GM12873 (cell line): ENCODE measurements around the gene CCNY.

Source experiments
- CTCF ChIP-seq: IDR thresholded peaks from 2 replicates; pipeline ENCODE4 v1.5.1; 2012; ENCODE audit warnings: low read depth, mild to moderate bottlenecking, moderate library complexity, low read length, control low read depth; ENCODE audit not compliant: insufficient read depth; ENCODE audit errors: missing control alignments

Gene CCNY

DNA sequence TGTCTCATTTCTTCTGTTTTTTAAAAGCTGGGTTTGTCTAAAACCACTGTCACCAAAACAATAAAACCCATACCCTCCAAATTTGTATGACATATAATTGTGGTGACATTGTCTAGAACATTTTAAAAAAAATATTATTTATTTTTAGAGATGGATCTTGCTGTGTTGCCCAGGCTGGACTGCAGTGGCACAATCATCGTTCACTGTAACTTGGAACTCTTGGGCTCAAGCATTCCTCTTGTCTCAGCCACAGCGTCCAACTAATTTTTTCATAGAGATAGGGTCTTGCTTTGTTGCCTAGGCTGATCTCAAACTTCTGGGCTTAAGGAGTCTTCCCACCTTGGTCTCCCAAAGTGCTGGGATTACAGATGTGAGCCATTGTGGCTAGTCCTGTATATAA is 116.5 kb downstream of the CCNY start:
- TF ChIP-seq CTCF, result no peak

DNA sequence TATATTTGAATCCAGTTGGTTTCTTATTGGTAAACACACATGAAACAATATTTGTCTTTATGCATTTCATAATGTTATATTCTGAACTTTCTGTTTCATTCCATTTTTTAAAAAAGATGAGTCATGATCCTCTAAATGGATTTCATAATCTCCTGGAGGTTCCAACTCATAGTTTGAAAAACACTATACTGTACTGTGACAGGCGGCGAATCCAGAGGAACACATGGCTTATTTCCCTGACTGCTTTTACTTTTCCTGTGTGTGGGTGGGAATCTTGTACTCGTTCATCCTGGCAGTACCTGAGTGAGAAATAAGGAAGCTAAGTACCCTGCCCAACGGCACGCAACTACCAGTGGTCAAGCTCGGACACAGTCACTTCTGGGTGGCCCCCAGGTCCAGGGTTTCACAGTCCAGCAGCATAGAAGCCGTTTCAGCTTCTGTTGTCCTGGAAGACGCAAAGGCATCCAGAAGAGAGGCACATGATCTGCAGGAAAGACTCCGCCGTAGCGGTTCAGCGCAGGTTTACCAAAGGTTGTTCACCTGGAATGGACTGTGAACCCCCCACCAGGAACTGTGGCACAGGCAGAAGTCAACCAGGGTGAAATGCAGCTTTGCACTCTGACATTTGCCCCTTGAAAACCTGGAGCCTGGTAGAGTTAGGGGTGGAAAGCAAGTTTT is 117.7 kb downstream of the CCNY start:
- TF ChIP-seq CTCF, result no peak

- no peak for TF ChIP-seq CTCF
Measured at GRCh38 chr10:35456153-35456720, 119.9 kb downstream of the CCNY start.

DNA sequence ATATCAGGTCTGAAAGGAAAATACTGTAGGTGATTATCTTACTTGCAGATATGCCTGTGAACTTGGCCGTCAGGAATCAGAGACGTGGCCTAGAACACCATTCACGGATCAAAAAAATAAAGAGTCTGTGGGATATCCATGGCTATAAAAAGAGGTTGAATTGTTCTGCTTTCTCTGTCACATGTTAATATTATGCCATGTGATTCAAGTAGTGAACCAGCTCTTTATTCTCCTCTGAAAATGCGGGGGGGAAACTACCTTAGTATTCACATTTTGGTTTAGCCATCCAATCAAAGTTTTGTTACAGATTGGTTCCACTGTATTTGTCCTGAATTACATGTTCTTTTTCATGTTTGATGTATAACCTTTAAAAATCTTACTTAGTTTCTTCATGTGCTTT is 120.5 kb downstream of the CCNY start:
- TF ChIP-seq CTCF, result no peak

DNA sequence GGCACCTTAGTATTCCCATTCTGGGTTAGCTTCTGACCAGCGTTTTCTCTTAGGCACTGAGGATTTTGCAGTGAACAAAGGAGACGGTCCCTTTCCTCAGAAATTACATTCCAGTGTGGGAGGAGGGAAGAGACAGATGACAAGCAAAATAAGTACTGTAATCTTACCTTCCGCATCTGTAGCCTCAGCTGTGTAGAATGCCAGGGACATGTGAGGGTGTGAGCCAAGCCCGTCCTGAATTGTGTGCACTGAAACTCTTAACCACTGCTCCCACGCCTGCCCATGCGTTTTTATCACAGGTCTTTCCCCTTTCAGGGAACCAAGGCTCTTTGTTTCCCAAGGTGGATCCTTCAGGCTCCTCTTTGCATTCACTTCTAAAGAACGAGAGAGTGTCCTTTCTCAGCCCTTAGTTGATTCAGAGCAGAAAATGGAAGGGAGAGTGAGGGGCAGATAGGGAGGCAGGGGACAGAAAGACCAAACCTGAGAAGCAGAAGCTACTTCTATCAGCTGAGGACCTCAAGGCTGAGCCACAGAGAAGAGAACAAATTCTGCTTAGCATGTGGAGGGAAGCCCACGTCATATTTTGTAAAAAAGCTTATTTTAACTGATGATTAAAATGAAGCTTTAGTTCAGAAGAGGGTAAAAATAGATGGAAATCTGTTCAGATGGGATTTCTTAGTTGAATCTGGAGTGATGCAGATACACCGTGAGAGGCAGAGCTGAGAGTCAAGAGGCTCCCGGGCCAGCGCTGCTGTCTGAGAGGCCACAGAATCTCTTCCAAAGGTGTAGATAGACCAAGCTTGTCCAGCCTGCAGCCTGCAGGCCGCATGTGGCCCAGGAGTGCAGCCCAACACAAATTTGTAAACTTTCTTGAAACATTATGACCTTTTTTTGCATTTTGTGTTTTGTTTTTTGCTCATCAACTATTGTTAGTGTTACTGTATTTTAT is 122.5 kb downstream of the CCNY start:
- TF ChIP-seq CTCF, result no peak

DNA sequence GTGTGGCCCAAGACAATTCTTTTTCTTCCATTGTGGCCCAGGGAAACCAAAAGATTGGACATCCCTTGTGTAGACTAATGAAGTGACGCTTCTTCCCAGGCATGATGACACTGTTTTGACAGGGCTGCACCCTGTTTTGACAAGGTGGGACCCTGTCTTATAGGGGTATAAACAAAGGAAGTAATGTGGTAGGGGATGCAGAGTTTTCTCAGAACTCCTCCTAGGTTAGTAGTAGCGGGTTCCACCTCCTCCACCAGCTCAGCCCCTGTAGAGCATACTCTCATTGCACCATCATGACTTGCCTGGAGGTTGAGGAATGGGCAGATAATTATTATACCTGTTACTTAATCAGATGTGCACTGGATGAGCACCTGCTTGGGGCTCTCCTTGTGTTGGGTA is 123.1 kb downstream of the CCNY start:
- TF ChIP-seq CTCF, result no peak

- no peak for TF ChIP-seq CTCF
Measured at GRCh38 chr10:35460852-35461460, 124.6 kb downstream of the CCNY start.
